NB4 (cell line): Measurements from ENCODE around the gene HSD11B1L.

Experiments used
- POLR2A ChIP-seq: IDR thresholded peaks from 2 replicates; pipeline ENCODE4 v1.6.1; 2011; ENCODE audit warnings: mild to moderate bottlenecking; ENCODE audit not compliant: insufficient read length; ENCODE audit errors: extremely low read depth
- TF ChIP-seq, protein P1 (sequence below): IDR thresholded peaks from 2 replicates; pipeline ENCODE4 v1.6.1; 2011; ENCODE audit warnings: low read depth, low read length
- TF ChIP-seq, protein P2 (sequence below): IDR thresholded peaks from one replicate; pipeline ENCODE4 v1.5.1; 2012; ENCODE audit warnings: low read depth, low read length

DNA sequence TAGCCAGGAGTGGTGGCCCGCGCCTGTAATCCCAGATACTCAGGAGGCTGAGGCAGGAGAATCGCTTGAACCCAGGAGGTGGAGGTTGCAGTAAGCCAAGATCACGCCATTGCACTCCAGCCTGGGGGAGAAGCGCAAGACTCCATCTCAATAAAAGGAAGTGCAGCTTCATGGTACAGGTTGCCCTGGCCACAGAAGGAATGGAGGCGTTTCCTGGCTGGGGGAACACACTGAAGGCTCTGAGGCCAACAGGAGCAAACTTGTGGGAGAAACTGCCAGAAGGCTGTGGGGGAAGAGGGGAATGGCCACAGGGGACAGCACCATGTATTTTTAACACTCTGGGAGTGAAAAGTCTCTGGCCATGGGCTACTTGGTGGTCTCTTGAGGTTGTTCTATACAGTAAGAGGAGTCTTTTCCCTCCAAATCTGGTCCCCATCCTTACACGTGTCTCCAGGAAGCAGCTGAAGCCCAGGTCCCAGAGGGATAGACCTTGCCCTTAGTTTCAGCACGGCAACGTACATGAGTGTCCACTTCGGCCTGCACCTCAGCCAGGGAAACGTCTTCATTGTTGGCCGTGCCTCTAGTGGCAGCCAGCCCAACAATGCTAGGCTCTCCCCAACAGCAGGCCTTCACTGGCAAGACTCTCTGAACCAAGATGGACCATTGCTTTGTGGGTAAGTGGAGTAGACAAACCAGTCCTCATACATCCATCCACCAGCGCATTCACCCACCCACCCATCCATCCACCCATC, 7.9 kb upstream of the HSD11B1L start:
- TF ChIP-seq, protein P1, sequence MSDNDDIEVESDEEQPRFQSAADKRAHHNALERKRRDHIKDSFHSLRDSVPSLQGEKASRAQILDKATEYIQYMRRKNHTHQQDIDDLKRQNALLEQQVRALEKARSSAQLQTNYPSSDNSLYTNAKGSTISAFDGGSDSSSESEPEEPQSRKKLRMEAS = no peak
- TF ChIP-seq, protein P2, sequence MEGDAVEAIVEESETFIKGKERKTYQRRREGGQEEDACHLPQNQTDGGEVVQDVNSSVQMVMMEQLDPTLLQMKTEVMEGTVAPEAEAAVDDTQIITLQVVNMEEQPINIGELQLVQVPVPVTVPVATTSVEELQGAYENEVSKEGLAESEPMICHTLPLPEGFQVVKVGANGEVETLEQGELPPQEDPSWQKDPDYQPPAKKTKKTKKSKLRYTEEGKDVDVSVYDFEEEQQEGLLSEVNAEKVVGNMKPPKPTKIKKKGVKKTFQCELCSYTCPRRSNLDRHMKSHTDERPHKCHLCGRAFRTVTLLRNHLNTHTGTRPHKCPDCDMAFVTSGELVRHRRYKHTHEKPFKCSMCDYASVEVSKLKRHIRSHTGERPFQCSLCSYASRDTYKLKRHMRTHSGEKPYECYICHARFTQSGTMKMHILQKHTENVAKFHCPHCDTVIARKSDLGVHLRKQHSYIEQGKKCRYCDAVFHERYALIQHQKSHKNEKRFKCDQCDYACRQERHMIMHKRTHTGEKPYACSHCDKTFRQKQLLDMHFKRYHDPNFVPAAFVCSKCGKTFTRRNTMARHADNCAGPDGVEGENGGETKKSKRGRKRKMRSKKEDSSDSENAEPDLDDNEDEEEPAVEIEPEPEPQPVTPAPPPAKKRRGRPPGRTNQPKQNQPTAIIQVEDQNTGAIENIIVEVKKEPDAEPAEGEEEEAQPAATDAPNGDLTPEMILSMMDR = no peak
- TF ChIP-seq POLR2A = no peak
